Thoracic aorta (tissue), 2 donors: ENCODE data around the gene CNR1. TPM values are rescaled to one million over a fixed set of nuclear protein-coding genes. Genes with fewer than 3 reads are reported as not detected.

Experiments used
- ATAC-seq: fragments of 150-250 bp; one replicate; pipeline ENCODE4 v1.8.0; 2017; ENCODE audit warnings: low read depth; ENCODE audit not compliant: insufficient number of reproducible peaks, low FRiP score
- DNase-seq: peaks from one replicate; pipeline ENCODE4 v3.0.0-alpha.2; 2020; ENCODE audit warnings: low spot score
- H3K27ac ChIP-seq, 2 donors: fragments of 200-600 bp; sonication (generic); 1 replicate in 1 of 2; 2 replicates in 1 of 2; pipeline ENCODE4 v1.5.1; 2016; ENCODE audit warnings: mild to moderate bottlenecking in 2 of 2, moderate library complexity in 2 of 2
- H3K27me3 ChIP-seq: fragments of 200-600 bp; sonication (generic); replicated peaks from 2 replicates; pipeline ENCODE4 v1.6.0; 2016; ENCODE audit warnings: mild to moderate bottlenecking; ENCODE audit not compliant: insufficient read depth
- H3K36me3 ChIP-seq: fragments of 200-600 bp; sonication (generic); one replicate; pipeline ENCODE4 v1.5.1; 2016
- H3K4me1 ChIP-seq, 2 donors: fragments of 200-600 bp; sonication (generic); 1 replicate in 1 of 2; 2 replicates in 1 of 2; pipeline versions ENCODE4 v1.5.1 to v1.6.0; 2016; ENCODE audit warnings: low read depth in 2 of 2, mild to moderate bottlenecking in 1 of 2; ENCODE audit not compliant: control insufficient read depth in 1 of 2
- H3K4me3 ChIP-seq: fragments of 200-600 bp; sonication (generic); 2 replicates; pipeline ENCODE4 v1.5.1; 2016; ENCODE audit warnings: mild to moderate bottlenecking
- H3K9me3 ChIP-seq: fragments of 200-600 bp; sonication (generic); 2 replicates; pipeline ENCODE4 v1.5.1; 2016
- total RNA-seq, 2 donors: library from RNA; depleted of rRNA; stranded (reverse); fragments of >200 nt; gene quantifications; one replicate each; pipeline versions ENCODE4 v1.1.0 to v1.2.3, GENCODE V29; 2016
- TF ChIP-seq, protein P1 (sequence below): fragments of 200-600 bp; sonication (generic); IDR thresholded peaks from one replicate; pipeline ENCODE4 v1.5.1; 2019; ENCODE audit warnings: antibody characterized with exemption

Gene CNR1
- total RNA-seq, 2 donors from 2014 or later: 22.9 to 25.5 TPM

DNA sequence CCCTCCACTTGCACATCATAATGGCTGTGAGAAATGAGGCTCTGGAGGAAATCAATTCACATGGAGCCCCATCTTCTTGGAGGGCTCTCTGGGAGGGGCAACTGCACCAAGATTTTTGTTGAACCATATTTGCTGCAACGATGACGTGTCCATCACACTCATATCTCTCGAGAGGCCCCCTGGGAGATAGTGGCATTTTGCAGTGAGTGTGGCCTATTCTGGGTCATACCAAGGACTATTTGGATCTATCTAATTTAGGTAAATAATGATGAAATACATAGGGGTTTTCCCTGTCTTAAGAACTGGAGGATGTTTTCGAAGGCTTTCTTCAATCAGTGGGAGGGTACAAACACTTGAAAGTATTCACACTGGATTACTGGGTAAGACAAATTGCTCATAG, 31.6 kb downstream of the CNR1 start:
- Histone ChIP-seq H3K27ac (no peak overlapping the region), H3K4me1 (no peaks in the 10 kb centered on the region), H3K9me3 (no peaks in the 10 kb centered on the region), H3K36me3 (no peaks in the 10 kb centered on the region), H3K4me3 (no peak overlapping the region), H3K27me3 (no peaks in the 10 kb centered on the region)
- TF ChIP-seq, protein P1, sequence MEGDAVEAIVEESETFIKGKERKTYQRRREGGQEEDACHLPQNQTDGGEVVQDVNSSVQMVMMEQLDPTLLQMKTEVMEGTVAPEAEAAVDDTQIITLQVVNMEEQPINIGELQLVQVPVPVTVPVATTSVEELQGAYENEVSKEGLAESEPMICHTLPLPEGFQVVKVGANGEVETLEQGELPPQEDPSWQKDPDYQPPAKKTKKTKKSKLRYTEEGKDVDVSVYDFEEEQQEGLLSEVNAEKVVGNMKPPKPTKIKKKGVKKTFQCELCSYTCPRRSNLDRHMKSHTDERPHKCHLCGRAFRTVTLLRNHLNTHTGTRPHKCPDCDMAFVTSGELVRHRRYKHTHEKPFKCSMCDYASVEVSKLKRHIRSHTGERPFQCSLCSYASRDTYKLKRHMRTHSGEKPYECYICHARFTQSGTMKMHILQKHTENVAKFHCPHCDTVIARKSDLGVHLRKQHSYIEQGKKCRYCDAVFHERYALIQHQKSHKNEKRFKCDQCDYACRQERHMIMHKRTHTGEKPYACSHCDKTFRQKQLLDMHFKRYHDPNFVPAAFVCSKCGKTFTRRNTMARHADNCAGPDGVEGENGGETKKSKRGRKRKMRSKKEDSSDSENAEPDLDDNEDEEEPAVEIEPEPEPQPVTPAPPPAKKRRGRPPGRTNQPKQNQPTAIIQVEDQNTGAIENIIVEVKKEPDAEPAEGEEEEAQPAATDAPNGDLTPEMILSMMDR: no peak
- ATAC-seq: no peak
- no peak for DNase-seq

DNA sequence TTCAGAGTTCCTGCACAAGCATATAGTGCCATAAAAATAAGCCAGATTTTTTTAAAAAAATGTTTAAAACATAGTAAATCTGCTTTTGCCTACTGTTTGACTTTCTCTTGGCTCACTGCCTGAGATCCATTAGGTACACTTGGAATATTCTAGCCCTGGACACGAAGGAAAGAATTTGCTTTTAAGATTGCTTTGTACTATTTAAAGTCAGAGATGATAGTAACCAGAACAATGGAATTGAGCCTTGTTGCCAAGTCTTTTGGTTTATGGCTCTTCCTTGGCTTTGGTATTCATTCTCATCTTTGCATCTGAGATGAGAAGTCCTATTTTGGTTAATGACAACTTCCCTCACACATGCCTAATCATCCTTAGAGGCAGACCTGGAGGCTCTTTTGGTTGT, 32.4 kb downstream of the CNR1 start:
- no peaks in the 10 kb centered on the region for H3K36me3 ChIP-seq
- H3K27ac ChIP-seq: no peak overlapping the region
- TF ChIP-seq, protein P1: no peak
- ATAC-seq (no peak), DNase-seq (no peak)
- H3K9me3 ChIP-seq: no peaks in the 10 kb centered on the region
- no peaks in the 10 kb centered on the region for H3K4me1 ChIP-seq
- H3K4me3 ChIP-seq: no peak overlapping the region
- H3K27me3 ChIP-seq: no peaks in the 10 kb centered on the region

DNA sequence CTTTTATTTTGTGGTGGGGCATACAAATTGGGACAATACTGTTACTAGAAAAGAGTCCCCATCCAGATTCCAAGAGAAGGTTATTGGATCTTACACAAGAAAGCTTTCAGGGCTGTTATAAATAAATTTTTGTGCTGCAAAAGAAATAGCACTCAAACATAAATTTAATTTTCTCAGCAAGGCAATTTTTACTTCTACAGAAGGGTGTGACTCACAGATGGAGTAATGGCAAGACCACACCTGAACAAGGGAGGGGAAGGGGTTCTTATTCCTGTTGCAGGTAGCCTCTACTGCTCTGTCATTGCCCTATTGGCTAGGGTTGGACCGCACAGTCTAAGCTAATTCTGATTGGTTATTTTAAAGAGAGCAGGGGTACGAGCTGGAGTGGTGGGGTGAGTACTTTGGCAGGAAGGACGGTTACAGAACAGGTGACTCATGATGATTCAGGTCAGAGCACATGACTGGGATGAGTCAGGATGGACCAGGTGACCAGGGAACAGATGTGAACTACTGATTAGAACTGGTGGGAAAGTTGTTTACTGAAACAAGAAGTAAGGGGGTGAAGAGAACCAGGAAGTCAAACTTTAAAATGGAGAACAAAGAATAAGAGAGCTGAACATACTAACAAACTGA, 41.1 kb downstream of the CNR1 start:
- Histone ChIP-seq H3K4me1 (no peaks in the 10 kb centered on the region), H3K4me3 (no peak overlapping the region), H3K27me3 (no peaks in the 10 kb centered on the region), H3K9me3 (peaks cover 6% of the 10 kb centered on the region), H3K27ac (no peak overlapping the region), H3K36me3 (no peaks in the 10 kb centered on the region)
- ATAC-seq (no peak), DNase-seq (no peak)
- TF ChIP-seq, protein P1: no peak

DNA sequence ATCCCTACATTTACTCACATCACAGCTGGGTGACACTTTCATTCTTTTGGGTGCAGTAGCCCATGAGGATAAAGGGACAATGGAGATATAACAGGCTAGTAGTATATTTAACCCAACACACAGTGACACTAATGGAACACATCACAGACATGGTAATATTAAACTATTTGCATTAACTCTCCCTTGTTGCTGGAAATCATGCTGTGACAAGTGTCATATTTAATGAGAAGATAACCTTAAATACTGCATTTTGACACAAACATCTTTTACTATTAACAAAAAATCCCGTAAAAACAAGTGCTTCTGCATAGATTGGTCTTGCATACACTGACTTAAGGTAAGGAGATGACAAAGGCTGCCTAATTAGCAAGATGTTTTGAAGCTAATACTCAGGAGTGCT, 45.5 kb downstream of the CNR1 start:
- TF ChIP-seq, protein P1: no peak
- Histone ChIP-seq H3K27me3 (no peaks in the 10 kb centered on the region), H3K27ac (no peak overlapping the region), H3K4me3 (no peak overlapping the region), H3K4me1 (no peaks in the 10 kb centered on the region), H3K9me3 (peaks cover 5% of the 10 kb centered on the region), H3K36me3 (no peaks in the 10 kb centered on the region)
- no peak for DNase-seq
- ATAC-seq: no peak

DNA sequence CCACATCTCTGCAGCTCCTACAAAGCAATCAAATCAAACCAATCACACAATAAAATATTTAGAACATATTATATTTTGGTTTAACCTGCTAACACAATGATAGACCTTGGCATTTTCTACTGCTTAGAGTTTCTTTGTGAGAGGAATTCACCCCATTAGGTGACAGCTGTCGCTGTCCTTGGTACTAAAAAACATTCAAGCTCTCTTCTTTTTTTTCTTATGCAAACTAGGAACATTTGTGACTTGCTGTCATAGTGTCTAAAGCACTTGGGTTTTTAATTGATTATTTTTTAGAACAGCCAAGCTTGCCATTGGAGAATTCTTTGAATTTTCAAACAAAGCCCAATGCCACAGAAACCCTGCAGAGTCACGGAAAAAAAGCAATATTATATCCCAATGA, 46.4 kb downstream of the CNR1 start:
- TF ChIP-seq, protein P1: no peak
- DNase-seq: no peak
- no peak for ATAC-seq

More for the DNA sequence above, 46.4 kb downstream of the CNR1 start:
- no peak overlapping the region for H3K4me3 ChIP-seq
- no peak overlapping the region for H3K27ac ChIP-seq
- no peaks in the 10 kb centered on the region for H3K4me1 ChIP-seq
- H3K27me3 ChIP-seq: no peaks in the 10 kb centered on the region
- no peaks in the 10 kb centered on the region for H3K36me3 ChIP-seq
- no peaks in the 10 kb centered on the region for H3K9me3 ChIP-seq
